ENCODE data around the gene TSPAN3.

Gene TSPAN3

DNA sequence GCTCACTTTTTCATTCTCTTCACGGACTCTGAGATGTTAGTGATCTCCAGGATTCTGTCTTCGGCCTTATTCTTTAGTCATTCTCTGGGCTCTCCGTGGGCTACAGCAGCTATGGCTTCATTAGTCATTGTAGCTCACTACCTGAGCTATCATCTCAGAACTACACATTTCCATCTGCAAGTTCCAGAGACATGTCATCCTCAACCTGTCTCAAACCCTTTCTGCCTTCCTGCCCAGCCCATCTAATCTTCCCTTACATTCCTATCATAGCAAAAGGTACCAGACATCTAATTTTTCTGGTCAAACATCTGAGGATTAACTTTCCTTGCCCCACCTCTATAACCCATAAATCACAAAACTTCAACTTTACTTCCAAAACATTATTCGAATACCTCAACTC is 13.2 kb downstream of the TSPAN3 start:
- DNase-seq, result no peak

DNA sequence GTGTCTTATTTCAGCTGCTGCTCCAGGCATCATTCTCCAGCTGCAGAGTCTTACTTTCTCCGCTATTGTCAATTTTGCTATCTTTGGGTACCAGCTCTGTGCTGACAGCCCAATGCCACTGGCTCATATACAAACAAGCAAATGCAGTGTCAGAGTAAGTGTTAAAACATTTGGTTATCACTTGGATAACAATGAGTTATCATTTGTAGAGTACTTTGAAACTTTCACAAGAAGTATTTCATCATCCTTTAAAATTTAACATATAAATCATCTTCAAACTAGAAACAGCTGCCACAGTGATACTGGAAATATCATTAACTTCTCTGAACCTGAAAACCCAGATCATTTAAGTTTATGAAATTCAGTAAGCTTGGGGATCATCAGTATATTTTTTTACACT is 13.8 kb downstream of the TSPAN3 start:
- no peak for DNase-seq

DNA sequence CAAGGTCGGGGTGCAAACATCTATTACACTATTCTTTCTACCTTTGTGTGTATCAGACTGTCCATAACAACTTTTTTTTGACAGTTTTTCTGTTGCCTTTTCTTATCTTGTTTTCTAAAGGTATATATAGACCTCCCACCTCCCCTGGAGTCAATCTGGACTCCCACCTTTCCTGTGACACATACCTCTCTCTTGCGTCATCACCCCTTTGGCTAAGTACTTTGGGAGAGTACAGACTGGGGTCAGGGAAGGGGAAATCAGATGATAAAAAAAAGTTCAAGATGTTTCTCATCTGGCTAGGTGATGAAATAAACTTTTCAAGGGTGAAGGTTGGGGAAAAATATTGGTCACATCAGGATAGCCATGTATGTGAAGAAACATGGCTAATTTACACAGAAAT is 17.2 kb downstream of the TSPAN3 start:
- DNase-seq, result no peak

DNA sequence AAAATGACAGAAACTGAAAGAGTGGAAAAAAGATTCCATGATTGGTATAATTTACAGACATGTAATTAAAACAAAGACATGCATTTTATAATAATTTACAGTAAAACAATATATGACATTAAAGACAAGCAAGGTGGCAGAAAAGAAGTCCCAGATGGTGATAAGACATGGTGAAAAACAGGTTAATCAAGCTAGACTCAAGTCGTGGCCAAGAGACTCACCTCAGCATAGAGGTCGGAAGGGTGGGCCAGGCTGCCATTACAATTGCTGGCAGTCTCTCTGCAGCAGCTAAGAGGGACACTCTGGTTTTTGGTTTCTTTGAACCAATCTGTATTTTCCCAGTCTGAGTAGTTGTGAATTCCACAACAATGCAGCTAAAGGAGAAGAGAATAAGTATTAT is 18.4 kb downstream of the TSPAN3 start:
- no peak for DNase-seq

DNA sequence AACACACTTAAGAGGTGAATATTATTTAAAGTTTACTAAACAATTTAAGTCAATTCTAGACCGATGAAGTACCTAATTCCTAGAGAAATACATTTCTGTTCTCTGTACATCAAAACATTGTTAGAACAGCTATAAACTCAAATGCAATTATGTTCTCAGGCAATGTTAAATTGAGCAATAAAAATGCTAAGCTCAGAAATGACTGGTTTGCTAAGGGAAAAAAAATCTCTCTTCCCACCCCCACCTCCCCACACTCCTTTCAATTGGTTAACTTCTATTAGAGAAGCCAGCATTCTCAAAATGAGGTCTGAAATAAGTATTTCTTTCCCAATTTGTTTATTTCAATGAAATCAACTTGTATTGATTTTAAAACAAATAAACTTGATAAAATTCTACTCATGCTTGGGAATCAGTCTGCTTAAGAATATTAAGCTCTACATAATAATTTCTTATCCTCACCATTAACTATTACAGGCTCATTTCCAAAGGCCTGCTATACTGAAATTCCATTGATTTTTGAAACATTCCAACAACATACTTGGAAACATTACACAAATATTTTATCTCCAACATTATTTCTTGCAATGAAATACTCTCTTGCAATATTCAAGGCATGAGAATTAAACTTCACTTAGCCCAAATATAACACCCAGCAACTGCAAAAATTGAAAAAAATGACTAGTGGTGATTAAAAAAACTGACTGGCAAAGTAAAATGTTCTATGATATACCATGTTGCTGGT is 22.6 kb downstream of the TSPAN3 start:
- no peak for DNase-seq

DNA sequence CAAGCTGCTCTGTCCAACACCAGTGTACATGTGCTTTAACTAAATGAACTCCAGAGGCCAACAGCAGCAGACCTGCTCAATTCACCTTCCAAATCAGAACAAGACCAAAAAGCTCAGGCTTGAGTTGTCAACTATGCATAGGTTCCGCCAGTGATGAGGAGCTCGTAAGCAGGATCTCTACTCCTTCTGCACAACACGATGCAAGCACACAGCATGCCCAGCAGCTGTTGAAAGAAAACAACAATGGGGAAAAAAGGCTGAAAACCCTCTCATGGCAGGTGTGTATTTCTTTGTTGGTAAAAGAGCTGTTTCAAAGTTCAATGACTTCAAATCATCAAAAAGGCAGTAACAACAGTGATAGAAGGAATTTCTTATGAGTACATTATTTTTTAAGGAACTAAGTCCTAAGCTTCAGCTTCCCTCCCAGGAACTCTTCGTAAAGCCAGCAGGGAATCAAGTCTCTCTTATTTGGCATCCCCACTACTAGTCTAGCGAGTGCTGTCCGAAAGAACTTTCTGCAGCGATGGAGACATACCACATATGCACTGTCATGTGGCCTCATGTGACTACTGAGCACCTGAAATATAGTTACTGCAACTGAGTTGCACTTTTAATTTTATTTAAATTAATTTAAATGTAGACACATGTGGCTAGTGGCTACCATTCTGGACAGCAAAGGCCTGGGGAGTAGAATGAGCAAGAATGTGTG is 24.1 kb downstream of the TSPAN3 start:
- no peak for DNase-seq

DNA sequence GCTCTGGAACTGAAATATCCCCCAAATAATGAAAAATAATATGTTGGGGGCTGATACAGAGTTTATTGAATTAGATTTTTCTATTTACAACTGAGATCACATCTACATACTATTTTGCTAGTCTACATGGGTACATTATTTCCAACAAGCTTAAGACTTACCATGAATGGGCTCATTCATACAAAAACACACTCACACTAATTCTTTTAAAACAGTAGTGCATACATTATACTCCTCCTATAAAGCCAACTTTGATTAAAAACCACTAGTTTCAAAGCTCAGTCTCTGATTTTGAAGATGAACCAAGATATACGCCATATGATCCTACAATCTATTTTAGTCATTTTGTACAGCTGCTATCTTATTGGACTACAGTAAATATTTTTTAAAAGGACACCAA is 24.9 kb downstream of the TSPAN3 start:
- no peak for DNase-seq

DNA sequence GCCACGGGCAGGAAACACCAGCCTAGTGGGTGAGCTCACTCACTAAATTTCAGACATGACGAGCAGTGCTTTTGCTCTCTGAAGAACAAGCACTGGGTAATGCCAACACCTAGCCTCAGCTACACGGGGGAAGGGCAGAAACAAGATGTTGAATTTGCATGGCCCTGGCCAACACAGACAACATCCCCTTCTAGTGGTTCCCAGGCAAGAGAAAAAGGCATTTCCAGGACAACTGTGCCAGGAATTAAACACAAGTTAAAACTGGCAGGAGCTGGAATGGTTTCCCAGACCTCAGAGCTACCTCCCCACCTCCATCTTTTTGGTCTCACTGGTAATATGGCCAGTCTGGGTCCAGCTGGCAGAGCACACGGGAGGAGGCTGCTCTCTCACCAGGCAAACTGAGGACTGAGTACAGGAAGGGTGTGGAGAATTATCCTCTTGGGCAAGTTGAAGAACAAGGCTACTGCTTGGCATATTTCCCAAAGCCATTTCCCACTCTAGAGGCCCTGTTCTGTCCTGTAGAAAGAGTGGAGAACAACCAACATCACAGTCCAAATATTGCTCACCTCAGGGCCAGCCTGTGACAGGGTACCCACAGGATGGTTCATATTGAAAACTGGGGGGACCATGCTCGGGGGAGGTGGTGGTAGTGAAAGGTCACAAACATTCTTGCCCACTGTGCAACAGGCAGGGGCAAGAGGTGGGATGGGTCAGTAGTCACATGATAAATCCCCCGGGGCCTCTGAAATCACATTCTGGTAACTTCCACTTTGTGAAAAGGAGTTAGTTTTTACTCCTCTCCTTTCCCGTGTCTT is 26.5 kb downstream of the TSPAN3 start:
- DNase-seq, result peak in 11 of 58 donors; percentile 33 to 74 (median 42)

DNA sequence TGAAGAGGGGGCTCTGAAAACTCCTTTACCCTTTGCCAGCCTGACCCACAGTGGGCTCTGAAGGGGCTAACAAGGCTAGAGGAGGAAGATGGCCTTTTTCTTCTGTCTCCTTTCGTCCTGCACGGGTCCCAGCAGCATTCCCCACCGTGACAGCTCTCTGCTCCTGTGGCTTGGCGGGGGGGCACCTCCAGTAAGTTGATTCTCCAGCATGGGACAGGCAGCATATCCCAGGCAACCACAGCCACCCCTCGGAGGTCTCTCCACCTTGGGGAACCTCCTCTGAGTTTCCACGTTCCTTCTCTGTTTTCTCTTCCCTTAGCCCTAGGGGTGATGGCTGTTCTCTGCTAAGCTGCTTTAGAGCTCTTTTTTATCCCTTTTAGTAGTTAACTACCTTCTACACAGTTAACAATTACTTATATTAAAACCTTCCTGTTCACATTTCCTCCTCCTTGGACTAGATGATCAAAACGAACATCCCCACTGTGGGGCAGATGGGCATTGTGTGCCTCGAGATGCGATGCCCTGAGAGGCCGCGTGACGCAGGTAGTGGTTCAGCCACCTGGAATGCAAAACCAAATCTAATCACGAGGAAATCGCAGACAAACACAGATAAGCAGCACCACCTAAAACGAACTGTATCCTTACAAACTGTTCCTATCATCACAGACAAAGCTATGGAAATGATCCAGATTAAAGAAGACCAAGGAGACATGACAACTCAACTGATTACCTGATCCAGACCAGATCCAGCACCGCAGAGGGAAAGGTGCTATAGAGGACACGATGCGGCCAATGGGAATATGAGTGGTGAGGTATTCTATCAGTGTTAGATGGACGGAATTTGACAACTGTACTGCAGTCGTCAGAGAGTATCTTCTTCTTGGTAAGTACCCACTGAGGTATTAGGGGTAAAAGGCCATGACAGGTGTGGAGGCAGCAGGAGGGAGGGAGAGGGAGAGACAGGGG is 27.7 kb downstream of the TSPAN3 start:
- no peak for DNase-seq

DNA sequence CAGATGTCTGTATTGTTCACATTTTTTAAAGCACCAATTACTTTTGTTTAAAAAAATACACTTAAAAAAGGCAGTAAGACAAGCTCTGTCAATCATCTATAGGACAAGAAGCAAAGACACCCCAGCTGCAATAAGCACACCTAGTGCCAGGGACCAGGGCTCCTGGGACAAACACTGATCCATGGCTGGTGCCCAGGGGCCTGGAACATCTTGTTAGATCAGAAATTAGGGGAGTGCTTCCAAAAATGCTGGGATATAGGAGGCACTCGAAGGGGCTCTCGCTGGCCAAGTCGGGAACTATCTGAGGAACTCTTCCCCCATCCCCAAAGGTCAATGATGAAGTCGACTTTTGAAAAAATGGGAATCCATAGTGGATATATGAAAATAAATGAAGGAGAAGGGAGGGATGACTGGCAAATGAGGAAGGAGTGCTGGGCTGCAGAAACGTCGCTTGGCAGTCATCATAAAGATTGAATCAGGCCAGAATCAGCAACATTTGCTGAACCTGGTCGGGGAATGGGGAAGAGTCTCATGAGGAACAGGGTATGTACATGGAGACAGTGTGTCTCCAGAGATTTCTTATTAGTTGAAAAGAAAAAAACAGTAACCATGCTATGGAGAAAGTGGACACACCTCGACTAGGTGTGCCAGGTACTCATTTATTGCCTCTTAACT is 28.5 kb downstream of the TSPAN3 start:
- no peak for DNase-seq

DNA sequence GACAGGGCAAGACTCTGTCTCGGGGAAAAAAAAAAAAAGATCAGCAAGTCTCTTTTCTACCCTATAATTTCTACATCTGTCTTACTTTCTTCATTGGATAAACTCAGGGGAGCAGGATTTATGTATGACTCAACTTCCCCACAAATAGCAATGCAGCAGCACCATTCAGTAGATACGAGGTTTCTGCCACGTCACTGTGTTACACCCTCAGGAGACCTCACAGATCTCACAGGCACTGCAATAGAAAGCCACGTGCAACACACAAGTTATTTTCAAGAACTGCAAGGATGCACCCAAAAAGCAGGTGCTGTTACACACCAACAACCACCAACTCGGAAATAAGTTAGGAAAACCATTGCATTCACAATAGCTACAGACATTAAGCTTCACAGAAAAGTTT is 30.2 kb downstream of the TSPAN3 start:
- no peak for DNase-seq

DNA sequence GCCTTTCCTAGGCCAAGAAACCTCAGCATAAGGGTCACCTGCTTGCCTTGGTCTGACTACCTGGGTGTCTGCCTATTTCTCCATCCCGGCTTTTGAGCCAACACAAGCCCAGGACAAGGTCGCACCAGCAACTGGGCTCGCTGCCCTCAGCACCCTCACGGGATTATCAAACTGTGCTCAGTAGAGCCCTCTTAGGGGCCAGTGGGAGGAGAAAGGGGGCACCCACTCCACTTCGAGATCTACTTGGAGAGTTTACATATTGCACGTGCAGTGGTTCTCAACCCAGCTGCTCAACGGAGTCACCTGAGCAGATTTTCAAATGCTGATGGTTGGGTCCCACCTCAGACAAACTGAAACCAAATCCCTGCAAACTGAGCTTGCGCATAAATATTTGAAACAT is 31.1 kb downstream of the TSPAN3 start:
- no peak for DNase-seq

DNA sequence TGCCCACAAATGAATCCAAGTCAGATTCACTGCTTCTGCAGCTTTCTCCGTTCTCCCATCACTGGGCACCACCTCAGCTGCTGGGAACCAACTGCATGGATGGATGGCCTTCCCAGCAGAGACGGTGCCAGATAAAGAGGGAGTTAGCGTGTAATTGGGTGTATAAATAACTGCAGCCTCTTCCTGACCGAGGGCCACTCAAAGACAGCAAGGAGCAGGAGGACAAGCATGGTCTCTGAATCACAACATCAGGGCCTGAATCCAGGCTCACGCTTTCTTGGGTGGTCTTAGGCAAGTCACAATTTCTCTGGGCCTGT is 31.7 kb downstream of the TSPAN3 start:
- DNase-seq, result no peak

DNA sequence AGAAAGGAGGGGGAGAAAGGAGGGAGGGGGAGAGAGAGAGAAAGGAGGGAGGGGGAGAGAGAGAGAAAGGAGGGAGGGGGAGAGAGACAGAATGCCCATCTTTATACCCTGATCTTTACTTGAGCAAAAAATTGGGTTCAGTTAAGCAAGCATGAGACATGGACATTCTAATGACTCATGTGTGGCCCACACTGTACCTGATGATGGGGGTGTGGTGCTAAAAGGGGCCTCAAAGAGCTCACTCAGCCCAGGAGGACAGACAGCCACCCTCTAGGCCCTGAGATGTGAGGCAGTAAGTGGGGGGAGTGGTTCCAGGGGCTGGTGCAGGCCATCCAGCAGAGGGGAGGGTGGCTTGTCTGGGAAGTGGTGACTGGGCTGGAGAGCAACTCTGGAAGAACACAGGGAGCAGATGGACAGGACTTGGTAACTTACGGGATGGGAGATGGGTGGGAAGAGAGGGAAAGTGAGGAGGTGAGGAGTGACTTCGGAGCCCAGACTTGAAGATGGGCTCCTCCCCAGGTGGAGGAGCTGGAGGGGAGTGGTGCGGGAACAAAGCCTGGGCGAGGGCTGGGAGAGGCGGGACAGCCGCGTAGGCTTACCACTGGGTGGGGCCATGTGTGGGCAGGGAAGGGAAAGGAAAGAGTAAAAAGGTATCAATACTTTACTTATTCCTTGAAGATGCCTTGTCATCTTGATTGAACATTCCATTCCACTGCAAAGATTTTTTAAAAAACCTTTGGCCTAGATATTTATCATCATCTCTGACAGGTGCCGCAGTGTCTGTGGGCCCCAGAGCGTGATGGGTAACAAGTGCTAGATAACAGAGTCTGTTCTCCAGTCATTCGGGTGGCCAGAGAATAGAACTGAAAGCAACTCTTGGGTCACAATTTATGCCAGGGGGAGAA is 32.3 kb downstream of the TSPAN3 start:
- DNase-seq, result no peak

DNA sequence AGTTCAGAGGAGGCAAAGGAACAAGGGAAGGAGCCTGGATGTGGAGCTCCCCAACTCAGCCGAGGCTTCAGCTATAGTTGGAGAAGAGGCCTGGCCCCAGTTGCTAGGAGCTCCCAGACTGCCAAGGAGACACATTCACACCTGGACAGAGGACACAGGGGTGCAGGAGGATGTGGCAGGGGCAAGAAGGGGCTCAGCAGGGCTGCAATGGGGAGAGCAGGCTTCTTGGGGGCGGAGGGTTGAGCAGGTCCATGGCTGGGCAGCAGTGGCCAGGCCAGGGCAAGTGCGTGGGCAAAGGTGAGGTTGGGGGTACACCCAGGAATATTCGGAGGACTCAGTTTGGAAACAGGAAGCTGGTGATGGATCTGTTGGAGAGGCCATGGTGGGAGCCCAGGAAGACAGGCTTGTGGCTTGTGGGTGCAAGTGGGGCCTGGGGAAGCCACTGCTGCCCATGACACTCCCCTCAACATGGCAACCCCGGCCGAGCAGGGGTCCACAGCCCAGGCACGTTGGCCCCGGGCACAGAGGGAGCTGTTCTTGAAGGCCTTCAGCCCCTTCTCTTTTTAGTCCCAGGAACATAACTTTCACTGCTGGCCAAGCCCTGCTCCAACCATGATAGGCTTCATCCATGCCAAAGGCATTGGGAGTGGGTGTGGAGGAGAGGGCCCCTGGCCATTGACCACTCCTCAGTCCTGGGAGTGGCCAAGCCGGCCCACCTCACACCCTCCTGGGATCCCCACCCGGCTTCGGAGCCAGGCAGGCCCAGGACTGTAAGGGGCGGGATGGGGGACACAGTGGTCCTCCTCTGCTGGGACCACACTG is 33.3 kb downstream of the TSPAN3 start:
- DNase-seq, result no peak

DNA sequence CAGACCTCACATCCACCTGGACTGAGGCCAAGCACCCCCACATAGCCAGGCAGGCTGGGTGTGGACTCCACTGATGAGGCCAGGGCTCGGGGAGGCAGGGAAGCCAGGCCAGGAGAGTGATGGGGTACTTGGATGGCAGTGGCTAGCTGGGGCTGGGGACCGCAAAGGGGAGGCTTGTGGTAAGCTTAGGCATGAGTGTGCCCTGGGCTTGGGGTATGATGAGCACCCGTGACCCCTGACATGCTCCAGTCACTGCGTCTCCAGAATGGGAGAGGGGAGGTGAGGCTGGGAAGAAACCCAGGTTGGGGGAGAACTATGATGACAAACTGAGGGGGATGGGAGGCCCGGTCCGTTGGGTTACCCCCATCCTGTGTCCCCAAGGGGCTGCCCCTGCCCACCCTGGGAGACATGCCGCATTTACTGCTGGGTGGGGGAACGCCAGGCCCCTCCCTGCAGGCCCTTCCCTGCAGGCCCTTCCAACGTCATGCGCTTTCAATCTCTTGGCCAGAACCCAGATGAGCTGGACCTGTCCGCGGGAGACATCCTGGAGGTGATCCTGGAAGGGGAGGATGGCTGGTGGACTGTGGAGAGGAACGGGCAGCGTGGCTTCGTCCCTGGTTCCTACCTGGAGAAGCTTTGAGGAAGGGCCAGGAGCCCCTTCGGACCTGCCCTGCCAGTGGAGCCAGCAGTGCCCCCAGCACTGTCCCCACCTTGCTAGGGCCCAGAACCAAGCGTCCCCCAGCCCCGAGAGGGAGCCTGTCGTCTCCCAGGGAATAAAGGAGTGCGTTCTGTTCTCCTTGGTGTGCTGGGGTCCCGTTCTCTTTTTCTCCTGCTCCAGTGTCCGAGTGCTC is 34.1 kb downstream of the TSPAN3 start:
- DNase-seq, result no peak

DNA sequence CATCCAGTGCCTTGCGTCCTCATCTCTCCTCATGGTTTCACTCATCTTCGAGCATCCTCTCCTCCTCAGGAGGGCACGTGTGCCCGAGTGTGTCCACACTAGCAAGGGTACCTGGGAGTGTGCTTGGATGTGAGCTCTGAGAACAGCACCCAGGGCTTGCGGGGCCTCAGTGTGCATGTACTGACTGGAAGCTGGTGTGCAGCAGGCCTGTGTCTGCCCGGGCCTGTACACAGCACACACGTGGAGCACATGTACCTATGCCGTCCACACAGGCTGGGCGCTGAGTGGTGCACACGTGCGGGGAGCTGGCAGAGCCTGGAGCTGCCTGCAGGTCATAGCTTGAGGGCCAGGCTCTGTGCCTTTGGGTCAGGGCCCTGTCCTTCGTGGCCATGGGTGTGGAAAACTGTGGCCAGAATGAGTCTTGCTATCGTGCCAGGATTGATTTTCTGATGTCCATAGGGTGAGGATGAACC is 34.9 kb downstream of the TSPAN3 start:
- DNase-seq, result no peak

DNA sequence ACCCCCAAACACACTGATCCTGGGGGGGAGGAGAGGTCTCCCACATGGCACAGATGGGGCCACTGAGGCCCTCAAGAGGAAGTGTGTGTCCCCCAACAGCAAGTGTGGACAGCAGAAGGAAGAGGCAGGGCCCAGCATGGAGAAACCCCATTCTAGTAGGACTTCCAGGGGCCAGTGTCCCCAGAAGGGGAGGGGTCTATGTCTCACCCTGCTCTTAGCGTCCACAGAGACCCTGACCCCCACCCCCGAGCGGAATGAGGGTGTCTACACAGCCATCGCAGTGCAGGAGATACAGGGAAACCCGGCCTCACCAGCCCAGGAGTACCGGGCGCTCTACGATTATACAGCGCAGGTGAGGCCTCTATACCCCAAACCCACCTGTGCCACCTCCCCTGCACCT is 35.3 kb downstream of the TSPAN3 start:
- no peak for DNase-seq
